CD4-positive, alpha-beta T cell treated with Interleukin-17A for 4 hours (primary cell): ENCODE data around the gene DCLK1.
"Not testable (repeated sequence)": the region's sequence is repeated elsewhere in the genome, so short reads cannot be mapped to it uniquely, and the experiment has no call there.

ENCODE experiments used
- DNase-seq: peaks from one replicate; pipeline ENCODE4 v3.0.0-alpha.2; 2020; ENCODE audit warnings: mixed read lengths

Gene DCLK1

DNA sequence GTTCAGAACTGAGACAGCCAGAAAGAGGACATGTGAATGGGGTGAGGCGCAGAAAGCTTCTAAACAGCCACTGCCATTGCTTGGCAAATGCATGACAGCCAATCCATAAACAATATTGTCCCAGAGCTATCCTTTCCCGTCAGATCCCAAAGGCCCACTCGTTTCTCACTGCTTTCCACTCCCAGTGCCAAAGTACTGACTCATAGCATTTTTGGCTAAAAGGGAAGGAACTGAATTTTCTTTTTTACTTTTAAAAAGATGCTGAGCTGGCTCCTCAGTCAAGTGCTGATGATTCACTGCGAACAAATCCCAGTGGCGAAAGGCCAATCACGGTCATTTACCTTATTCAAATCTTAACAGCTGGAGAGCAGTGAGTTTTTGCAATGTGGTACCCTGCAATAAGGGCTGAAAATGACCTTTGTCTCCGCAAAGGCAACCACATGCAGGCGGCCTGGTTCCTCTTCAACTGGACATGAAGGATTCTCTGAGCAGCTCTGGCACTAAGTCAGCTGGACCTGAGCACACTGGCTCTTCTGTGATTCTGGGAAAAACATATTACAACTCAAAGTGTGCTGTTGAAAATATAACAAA, 151.7 kb downstream of the DCLK1 start:
- no peak for DNase-seq

DNA sequence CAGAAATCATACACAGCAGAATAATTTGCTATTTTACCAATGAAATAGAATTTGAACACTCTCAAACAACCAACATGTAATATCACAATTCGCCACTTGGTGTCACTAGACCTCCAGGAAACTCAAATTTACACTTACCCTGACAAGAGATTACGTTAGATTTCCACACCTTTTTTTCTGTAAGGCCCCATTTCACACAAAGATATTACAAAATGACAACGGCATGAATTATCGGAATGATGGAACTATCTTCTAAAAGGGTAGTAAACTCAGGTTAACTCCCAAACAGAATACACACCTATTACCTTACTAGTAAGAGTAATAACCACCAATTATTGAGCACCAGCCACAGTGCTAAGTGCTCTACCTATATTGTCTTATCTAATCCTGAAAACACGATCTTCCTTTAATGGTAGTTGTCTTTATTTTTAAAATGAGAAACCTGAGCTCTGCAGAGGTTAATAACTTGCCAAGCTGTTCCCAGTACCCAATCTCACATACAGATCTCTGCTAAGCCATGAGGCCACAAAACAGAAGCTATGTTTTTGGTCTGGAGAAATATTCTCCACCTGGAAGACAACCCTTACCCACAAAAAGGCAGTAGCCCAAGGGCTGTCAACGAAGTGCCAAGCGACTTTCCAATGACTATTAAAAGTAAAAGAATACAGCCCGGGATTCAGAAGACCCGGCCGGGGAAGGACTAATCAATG, 152.4 kb downstream of the DCLK1 start:
- no peak for DNase-seq

DNA sequence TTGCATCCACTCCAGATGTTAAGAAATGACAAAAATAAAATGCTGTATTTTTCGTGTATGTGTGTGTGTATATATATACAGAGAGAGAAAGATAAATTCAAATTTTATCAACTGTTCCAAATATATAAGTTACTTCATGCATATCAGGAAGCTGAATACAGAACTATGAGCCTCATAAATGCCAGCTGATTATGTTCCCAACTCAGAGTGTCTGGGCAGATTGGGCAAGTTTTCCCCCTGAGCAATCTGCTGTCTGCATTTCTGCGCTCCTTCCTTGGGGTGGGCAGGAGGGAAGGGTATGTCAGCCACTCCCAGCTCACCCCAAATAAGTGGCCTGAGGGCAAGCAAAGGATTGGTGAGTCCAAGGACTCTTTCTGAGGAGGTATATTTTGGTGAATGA, 154.1 kb downstream of the DCLK1 start:
- no peak for DNase-seq

DNA sequence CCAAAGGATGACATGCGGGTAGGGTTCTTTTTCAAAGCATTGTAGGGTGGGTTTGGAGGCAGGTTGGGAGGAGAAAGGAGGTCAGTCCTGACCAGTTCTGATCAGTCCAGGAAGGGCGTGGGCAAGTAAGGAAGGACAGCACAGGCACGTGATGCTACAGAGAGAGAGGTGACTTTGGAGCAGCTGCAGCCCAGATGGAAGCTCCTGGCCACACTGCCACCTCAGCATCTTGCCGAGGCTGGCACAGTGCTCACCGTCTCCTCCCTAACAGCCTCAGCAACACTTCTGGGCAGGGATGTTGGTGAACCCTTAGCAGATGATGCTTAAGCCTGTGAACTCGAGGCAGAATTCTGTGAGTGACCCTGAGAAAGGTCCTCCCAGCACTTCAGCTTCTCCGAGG, 155.1 kb downstream of the DCLK1 start:
- DNase-seq = no peak

DNA sequence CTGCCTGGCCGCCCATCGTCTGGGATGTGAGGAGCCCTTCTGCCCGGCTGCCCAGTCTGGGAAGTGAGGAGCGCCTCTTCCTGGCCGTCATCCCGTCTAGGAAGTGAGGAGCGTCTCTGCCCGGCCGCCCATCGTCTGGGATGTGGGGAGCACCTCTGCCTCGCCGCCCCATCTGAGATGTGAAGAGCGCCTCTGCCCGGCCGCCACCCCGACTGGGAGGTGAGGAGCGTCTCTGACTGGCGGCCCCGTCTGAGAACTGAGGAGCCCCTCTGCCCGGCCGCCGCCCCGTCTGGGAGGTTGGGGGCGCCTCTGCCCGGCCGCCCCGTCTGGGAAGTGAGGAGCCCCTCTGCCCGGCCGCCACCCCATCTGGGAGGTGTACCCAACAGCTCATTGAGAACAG, 164.2 kb downstream of the DCLK1 start:
- DNase-seq = not testable (repeated sequence)

DNA sequence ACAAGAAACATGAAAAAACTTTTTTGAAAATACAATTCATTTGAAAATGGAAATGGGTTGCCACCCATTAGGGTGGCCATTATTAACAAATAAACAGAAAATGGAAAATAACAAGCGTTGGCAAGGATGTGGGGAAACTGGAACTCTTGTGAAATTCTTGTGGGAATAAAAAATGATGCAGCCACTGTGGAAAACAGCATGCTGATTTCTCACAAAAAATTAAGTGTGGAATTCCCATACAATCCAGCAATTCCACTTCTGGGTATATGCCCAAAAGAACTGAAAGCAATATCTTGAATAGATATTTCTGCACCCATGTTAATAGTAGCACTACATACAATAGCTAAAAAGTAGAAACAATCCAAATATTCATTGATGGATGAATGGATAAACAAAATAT, 165.2 kb downstream of the DCLK1 start:
- no peak for DNase-seq

DNA sequence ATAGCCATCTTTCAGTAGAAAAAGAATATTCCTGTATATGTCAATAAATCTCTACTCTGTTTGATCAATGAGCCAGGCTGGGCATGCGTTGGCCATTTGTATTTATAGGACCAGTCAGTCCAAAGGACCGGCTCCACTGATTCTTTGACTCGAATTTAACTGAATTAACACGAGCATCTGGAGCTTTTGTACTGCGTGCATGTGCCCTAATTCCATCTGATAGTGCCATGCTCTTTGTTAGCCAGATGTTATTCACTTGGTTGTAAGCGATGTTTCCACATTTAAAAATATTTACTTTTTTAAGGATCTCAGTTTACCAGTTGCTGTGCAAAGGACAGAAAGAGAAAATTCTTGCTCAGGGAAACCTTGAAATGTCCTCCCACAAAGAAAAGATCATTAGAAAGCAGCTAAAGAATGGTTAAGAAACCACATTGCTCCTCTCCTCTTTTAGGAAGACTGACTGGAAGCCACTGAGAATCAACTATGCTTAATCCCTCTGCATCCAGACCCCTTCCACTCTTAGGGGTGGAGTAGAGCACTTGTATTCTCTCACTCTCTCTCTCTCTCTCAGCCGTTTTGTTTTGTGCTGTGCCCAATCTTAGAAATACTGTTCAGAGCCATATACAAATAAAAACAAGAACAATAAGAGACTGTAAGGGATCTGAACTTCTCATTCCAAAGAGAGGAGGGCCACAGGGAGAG, 165.8 kb downstream of the DCLK1 start:
- no peak for DNase-seq

DNA sequence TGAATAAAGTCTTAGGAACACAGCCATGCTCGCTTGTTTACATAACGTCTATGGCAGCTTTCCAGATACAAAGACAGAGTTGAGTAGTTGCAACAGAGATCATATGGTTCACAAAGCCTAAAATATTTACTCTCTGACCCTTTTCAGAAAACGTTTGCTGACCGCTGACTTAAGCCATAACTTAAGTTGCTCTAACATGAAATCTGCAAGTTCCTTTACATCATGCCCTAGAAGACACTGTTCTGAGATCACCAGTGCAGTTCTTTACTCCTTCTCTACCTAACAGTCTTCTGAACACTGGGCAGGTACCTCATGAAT, 166.4 kb downstream of the DCLK1 start:
- DNase-seq = no peak

DNA sequence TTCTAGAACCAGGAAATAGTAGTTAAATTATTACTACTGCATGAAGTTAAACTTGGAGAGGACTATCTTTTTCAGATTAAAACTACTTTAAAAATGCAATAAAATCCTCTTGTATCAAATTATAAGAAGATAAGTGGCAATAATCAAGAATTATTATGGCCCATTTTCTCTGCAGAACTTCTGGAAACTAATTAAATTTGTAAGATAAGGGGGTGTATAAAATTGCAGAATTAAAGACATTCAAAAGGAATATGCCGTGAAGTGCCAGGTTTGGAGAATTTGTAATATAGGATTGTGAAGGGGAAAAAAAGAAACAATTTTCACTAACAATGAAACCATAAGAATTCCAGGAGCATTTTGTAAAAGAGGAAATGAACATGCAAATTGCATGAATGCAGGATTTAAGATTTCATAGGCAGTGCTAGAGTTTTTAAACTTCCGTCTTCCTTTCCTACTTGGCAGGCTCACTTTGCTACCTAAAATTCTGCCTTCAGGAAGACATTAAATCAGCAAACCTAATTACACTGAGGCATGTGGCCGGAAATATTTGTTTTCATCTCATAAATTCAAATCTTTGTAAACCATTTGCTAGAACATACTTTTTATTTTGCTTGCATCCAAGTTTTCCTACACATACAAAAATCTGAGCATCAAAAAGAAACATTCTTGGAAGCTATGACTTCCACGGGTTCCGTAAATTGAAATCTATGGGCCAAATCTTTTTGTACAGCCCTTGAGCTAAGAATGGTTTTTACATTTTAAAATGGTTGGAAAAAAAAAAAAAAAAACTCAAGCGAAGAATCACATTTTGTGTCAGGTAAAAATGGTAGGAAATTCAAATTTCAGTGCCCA, 166.9 kb downstream of the DCLK1 start:
- DNase-seq = no peak

DNA sequence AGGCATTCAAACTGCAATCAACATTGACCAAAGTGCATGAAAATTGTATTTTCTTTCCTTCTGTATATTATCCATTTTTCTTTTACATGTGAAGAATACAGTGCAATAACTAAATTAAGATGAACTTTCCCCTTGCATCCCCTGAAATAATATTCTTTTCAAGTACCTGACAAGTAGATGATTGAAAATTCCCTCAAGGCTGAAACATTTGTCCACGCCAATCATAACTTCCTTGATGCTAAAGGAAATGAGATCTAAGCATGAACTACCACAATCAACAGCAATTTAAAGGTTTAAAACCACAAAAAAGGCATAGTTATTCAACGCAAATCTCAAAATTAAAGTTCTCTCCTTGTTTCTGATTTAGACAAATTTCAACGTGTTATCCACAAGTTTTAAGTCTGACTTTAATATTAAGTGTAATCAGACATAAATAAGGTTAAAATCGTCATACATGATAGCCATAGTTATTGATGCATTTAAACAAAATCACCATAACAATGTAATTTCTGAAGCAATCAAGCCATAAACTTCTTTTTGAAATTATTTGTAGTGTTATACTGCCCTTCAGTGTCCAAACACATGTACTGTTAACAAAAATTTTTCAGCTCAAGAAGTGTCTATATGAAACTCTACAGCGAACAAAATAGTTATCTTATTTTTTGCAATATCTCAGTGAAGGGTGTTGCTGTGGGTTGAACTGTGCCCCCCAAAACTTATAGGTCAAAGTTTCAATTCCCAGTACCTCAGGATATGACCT, 169.5 kb downstream of the DCLK1 start:
- DNase-seq = no peak

DNA sequence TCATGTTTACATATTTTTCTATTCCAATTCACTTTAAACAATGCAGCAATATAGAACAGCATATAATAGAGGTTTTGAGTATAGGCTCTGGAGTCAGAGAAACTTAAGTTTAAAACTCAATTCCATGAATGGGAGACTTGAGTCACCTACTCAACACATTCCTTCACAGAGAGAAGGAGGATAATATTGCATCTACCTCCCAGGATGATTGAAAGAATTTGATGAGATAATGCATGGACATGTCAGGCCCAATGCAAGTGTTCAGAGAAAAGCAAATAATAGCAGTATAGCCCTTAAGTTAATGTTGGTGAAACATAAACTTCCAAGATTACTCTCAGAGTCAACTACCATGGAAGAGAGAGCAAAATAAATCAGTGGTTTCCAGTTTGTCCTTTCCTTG, 170.2 kb downstream of the DCLK1 start:
- DNase-seq = no peak

DNA sequence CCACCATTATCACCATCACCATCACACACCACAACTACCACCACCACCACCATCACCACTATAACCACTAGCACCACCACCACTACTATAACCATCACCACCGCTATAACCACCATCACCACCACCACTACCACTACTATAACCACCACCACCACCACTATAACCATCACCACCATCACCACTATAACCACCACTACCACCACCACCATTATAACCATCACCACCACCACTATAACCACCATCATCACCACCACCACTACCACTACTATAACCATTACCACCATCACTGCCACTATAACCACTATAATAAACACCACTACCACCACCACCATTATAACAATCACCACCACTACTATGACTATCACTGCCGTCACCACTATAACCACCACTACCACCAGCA, 173.2 kb downstream of the DCLK1 start:
- DNase-seq = no peak

DNA sequence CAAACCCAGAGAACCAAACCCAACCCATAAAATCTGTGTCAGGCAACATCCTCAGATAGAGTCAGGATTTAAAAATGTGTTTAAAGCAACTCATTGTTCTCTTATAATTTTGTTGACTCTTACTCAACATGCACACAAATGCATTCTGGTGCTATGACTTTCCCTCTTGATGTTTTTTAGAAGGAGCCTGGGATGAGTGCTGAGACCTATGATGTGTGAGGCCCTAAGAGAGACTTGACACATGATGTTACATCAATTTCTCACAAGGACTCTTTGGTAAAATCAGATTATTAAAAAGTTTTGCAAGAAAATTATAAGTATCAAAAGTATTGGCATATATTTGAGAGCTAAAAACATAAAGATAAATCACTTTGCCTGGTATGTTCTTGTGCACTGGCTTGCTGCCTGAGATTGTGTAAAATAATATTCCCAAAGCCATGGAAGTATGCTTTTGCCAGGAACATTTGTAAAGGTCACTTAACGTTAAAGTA, 173.9 kb downstream of the DCLK1 start:
- DNase-seq = no peak

DNA sequence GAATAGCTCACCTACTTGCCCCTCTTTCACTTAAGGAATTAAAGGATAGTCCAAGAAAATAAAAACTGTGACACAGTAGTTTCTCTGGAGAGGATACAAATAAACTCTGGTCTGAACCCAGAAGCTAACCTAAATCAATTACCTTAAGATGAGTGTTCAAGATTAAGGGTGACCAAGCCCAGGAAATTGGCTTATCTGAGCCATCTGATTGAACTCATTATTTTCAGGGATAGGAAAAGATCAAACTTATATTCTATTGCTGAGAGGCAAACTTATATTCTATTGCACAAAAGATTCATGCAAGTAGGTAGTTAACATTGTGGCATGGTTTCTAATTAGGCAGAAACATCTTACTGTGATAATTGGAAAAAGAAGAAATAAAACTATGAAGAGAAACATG, 175.1 kb downstream of the DCLK1 start:
- DNase-seq = no peak

DNA sequence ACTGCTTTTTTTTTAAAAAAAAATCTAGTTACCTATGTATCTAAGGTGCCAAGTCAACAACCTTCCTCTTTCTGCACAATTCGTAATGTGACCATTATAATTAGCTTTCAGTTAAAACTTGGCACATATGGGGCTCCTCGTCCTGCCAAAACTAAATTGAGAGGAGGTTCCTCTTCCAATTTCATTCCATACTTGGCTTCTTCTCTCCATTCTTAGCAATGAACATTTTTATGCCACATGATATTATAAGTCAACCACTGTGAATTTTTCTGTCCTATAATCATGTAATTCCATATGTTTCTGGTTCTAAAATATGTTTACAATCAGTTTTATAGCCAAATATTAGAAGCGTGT, 177.0 kb downstream of the DCLK1 start:
- DNase-seq = no peak

DNA sequence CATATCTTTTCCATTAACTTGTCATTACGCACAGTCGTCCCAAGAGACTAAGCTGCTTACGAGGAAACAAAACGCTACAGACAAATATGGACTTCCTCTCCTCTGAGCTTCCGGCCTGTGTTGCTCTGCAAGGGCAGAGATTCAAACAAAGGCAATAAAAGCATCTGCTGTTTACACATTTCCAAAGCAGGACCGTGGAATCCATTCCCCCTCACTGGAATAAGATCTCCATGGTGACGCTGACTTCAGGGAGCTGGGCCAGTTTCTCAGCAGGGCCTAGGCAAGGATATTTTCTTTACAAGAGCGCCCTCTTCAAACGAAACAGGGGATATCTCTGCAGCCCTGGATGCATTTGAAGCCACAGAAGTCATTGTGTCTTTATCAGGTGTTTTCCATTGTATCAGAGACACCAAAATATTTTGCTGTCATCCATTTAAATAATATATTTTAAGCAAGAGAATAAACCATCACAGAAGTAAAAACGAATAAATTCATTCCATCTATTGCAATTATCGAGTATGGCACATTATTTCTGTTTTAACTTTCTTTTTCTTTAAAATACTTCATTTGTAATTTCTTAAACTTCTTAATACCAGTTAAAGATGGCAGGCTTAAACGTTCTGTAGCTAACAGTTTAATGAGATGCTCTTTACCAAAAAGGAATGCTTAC, 177.5 kb downstream of the DCLK1 start:
- no peak for DNase-seq

DNA sequence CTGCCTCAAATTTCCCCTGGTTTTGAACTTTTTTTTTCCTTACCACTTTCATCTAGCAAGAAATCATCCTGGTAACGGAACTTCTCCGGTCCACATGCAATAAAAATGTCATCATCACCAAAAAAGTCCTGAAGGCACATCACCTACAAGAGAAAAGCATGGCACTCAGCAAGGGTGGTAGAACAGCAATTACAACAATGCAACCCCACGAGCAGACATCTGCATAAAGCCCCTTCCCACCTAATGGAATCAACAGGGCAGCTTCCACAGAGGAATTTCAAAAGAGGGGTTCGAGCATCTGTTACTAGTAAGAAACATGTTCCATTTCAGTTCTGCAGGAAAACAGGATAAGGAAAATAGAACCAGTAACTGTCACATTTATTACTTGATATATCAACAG, 183.9 kb downstream of the DCLK1 start:
- no peak for DNase-seq

DNA sequence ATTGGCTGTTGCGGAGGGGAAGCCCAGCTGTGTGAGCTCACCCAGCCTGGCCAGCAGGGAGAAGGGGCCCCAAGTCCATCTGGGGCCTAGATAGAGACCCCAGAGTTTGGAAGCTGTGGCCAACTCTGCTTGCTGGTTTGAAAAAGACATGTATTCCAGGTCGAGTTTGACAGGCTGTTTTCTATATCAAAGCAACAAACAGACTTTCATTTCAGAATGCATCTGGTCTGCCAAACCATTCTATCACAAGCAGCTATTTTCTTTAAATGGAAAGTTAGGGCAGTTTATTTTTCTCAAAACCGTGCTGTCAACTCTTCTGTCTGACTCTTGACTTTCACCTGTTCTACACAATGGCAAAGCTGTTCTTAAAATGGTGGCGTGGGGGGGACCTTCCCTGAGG, 185.8 kb downstream of the DCLK1 start:
- DNase-seq = no peak

DNA sequence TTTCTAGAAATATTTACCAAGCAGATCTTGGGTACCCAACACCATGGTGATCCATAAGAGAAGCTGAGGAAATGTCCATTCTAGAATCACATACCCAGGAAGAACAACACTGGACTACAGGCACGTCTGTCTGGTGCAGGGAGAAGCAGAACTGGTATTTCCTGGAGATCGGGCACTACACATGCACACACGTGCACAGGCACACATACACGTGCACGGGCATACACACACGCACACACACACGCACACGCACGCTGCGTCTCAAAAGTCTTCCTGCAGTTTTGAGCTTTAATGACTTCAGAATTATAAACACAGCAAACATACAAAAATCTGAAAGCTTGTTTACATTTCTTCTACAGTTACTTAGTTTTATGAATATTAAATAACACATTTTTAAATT, 189.8 kb downstream of the DCLK1 start:
- no peak for DNase-seq

DNA sequence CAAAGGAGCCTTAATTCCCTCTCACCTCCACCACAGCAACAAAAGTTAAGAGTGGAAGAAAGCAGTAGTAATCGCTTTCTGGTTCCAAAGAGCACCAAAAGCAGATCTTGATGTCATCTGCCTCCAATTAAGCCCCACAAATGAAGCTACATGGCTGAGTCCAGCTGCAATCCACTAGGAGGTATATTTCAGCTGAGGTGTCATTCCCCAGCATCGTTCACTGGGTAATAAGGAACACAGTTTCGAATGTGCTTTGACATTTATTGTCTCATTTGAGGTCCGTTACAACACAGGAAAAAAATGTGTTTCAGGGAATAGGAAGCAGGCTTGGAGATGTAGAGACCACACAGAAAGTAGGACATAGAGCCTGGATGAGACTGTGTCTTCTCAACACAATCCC, 190.4 kb downstream of the DCLK1 start:
- no peak for DNase-seq

DNA sequence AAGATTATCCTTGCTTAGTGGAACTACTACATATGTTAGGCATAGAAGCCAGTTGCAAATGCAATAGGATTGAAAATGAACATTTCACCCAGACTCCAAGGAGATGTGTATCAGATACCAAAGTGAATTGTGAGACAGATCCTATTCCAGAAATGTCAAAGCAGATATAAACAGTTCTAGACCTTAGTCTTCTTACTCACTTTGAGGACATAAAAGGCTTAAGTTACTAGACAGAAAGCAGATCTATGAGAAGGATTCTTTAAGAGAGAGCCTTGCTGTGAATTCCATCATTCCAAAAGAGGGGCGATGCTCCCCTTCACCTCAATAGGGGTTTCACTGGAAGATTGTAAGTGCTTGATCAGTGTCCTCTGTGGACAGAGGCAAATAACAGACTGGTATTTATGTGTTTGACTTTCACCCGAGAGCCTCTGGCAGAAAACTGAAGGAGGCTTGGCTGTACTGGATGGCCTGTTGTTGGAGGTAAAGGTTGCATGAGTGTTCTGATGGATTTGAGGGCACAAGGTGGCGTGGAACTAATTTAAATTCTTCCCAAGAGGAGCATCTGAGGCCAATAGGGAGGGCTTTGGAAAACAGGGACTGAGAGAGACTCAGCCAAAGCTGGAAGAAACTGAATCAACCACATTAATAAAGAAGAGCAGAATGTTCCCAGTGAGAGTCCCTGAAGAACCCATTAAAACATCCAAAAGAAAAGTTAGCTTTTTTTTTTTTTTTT, 194.8 kb downstream of the DCLK1 start:
- DNase-seq = no peak
